Activated T-cell treated with anti-CD3 and anti-CD28 coated beads, Interleukin-2, amount 50 U/mL, for 24 hours (primary cell): Measurements from ENCODE around the gene RFC2.
A peak's percentile ranks its signal among the peaks of the same experiment; 100 is the strongest.
"Not testable (repeated sequence)": the region's sequence is repeated elsewhere in the genome, so short reads cannot be mapped to it uniquely, and the experiment has no call there.

ENCODE experiments used
- DNase-seq: peaks from one replicate; pipeline ENCODE4 v3.0.0-alpha.2; 2020
- H3K27ac Mint-ChIP-seq: 2 replicates; pipeline ENCODE4 v1.8.0; 2020; ENCODE audit warnings: mild to moderate bottlenecking, mixed read lengths
- H3K27me3 Mint-ChIP-seq: 2 replicates; pipeline ENCODE4 v1.8.0; 2020; ENCODE audit warnings: mixed read lengths
- H3K36me3 Mint-ChIP-seq: 2 replicates; pipeline ENCODE4 v1.8.0; 2020; ENCODE audit warnings: low read depth, mixed read lengths
- H3K4me1 Mint-ChIP-seq: 2 replicates; pipeline ENCODE4 v1.8.0; 2020; ENCODE audit warnings: low read depth, mixed read lengths
- H3K4me3 Mint-ChIP-seq: 2 replicates; pipeline ENCODE4 v1.8.0; 2020; ENCODE audit warnings: mild to moderate bottlenecking, moderate library complexity, mixed read lengths
- H3K9me3 Mint-ChIP-seq: 2 replicates; pipeline ENCODE4 v1.8.0; 2020; ENCODE audit warnings: mixed read lengths

The RFC2 gene

GRCh38 chr7:74202841-74203556 lies 51.2 kb downstream of the RFC2 start:
- no peaks in the 10 kb centered on the region for H3K27me3 Mint-ChIP-seq
- no peak for DNase-seq

GRCh38 chr7:74199551-74200355 lies 54.4 kb downstream of the RFC2 start:
- Mint-ChIP-seq H3K9me3 (no peaks in the 10 kb centered on the region), H3K27ac (no peak overlapping the region), H3K4me1 (peaks cover 9% of the 10 kb centered on the region), H3K27me3 (no peaks in the 10 kb centered on the region), H3K36me3 (peaks cover 48% of the 10 kb centered on the region), H3K4me3 (no peak overlapping the region)
- DNase-seq: peak; percentile 11

More at GRCh38 chr7:74202841-74203556, 51.2 kb downstream of the RFC2 start:
- H3K4me1 Mint-ChIP-seq: peaks cover 9% of the 10 kb centered on the region
- H3K36me3 Mint-ChIP-seq: peaks cover 18% of the 10 kb centered on the region
- H3K9me3 Mint-ChIP-seq: no peaks in the 10 kb centered on the region
- H3K4me3 Mint-ChIP-seq: no peak overlapping the region
- no peak overlapping the region for H3K27ac Mint-ChIP-seq

GRCh38 chr7:74197449-74198124 lies 56.6 kb downstream of the RFC2 start:
- DNase-seq: peak; percentile 29
- Mint-ChIP-seq H3K27ac (peak overlapping the region; percentile 39), H3K9me3 (no peaks in the 10 kb centered on the region), H3K27me3 (no peaks in the 10 kb centered on the region), H3K36me3 (peaks cover 67% of the 10 kb centered on the region), H3K4me1 (peaks cover 11% of the 10 kb centered on the region), H3K4me3 (no peak overlapping the region)

GRCh38 chr7:74195968-74196654 lies 58.1 kb downstream of the RFC2 start:
- H3K27me3 Mint-ChIP-seq, H3K4me3 Mint-ChIP-seq, H3K9me3 Mint-ChIP-seq: not testable (repeated sequence)
- Mint-ChIP-seq H3K4me1 (peaks cover 10% of the 10 kb centered on the region), H3K27ac (peak overlapping the region; percentile 57), H3K36me3 (peaks cover 80% of the 10 kb centered on the region)
- DNase-seq: peak; percentile 21

GRCh38 chr7:74195139-74195860 lies 58.9 kb downstream of the RFC2 start:
- H3K9me3 Mint-ChIP-seq, H3K4me3 Mint-ChIP-seq, H3K27me3 Mint-ChIP-seq: not testable (repeated sequence)
- peak; percentile 24 for DNase-seq
- peaks cover 10% of the 10 kb centered on the region for H3K4me1 Mint-ChIP-seq
- H3K36me3 Mint-ChIP-seq: peaks cover 88% of the 10 kb centered on the region
- peak overlapping the region; percentile 89 for H3K27ac Mint-ChIP-seq

GRCh38 chr7:74194686-74195085 lies 59.5 kb downstream of the RFC2 start:
- peak overlapping the region; percentile 89 for H3K27ac Mint-ChIP-seq
- peaks cover 10% of the 10 kb centered on the region for H3K4me1 Mint-ChIP-seq
- no peak overlapping the region for H3K4me3 Mint-ChIP-seq
- H3K27me3 Mint-ChIP-seq: no peaks in the 10 kb centered on the region
- H3K9me3 Mint-ChIP-seq: no peaks in the 10 kb centered on the region
- peaks cover 94% of the 10 kb centered on the region for H3K36me3 Mint-ChIP-seq
- peak; percentile 28 for DNase-seq

GRCh38 chr7:74193913-74194312 lies 60.3 kb downstream of the RFC2 start:
- H3K27ac Mint-ChIP-seq: peak overlapping the region; percentile 48
- no peak overlapping the region for H3K4me3 Mint-ChIP-seq
- H3K27me3 Mint-ChIP-seq: no peaks in the 10 kb centered on the region
- no peak for DNase-seq
- H3K4me1 Mint-ChIP-seq: peaks cover 10% of the 10 kb centered on the region
- H3K36me3 Mint-ChIP-seq: peaks cover 96% of the 10 kb centered on the region
- H3K9me3 Mint-ChIP-seq: no peaks in the 10 kb centered on the region

GRCh38 chr7:74193054-74193453 lies 61.1 kb downstream of the RFC2 start:
- H3K4me1 Mint-ChIP-seq: peaks cover 10% of the 10 kb centered on the region
- peaks cover 98% of the 10 kb centered on the region for H3K36me3 Mint-ChIP-seq
- no peaks in the 10 kb centered on the region for H3K27me3 Mint-ChIP-seq
- H3K4me3 Mint-ChIP-seq: no peak overlapping the region
- DNase-seq: no peak
- H3K27ac Mint-ChIP-seq: peak overlapping the region; percentile 48
- H3K9me3 Mint-ChIP-seq: no peaks in the 10 kb centered on the region

- Mint-ChIP-seq H3K27ac (no peak overlapping the region), H3K4me3 (no peak overlapping the region), H3K9me3 (no peaks in the 10 kb centered on the region), H3K36me3 (peaks cover 100% of the 10 kb centered on the region), H3K27me3 (no peaks in the 10 kb centered on the region), H3K4me1 (peaks cover 21% of the 10 kb centered on the region)
- DNase-seq: peak; percentile 12
These were observed 63.0 kb downstream of the RFC2 start for GRCh38 chr7:74191231-74191630.

- Mint-ChIP-seq H3K4me1 (peaks cover 29% of the 10 kb centered on the region), H3K9me3 (no peaks in the 10 kb centered on the region), H3K27me3 (no peaks in the 10 kb centered on the region), H3K27ac (peak overlapping the region; percentile 63), H3K36me3 (peaks cover 99% of the 10 kb centered on the region), H3K4me3 (no peak overlapping the region)
- DNase-seq: peak; percentile 20
These were observed 63.9 kb downstream of the RFC2 start for GRCh38 chr7:74190259-74190658.

- H3K27ac Mint-ChIP-seq: peak overlapping the region; percentile 45
- no peak for DNase-seq
These were observed 66.1 kb downstream of the RFC2 start for GRCh38 chr7:74187915-74188675.

GRCh38 chr7:74185636-74186035 lies 68.6 kb downstream of the RFC2 start:
- no peak overlapping the region for H3K4me3 Mint-ChIP-seq

More at GRCh38 chr7:74187915-74188675, 66.1 kb downstream of the RFC2 start:
- Mint-ChIP-seq H3K27me3 (no peaks in the 10 kb centered on the region), H3K4me3 (no peak overlapping the region), H3K4me1 (peaks cover 41% of the 10 kb centered on the region), H3K9me3 (no peaks in the 10 kb centered on the region), H3K36me3 (peaks cover 99% of the 10 kb centered on the region)

GRCh38 chr7:74185016-74185415 lies 69.2 kb downstream of the RFC2 start:
- peaks cover 98% of the 10 kb centered on the region for H3K36me3 Mint-ChIP-seq
- H3K4me3 Mint-ChIP-seq: no peak overlapping the region
- H3K27ac Mint-ChIP-seq: peak overlapping the region; percentile 79

More at GRCh38 chr7:74185636-74186035, 68.6 kb downstream of the RFC2 start:
- H3K4me1 Mint-ChIP-seq: peaks cover 63% of the 10 kb centered on the region
- H3K27me3 Mint-ChIP-seq: no peaks in the 10 kb centered on the region
- H3K36me3 Mint-ChIP-seq: peaks cover 98% of the 10 kb centered on the region
- no peaks in the 10 kb centered on the region for H3K9me3 Mint-ChIP-seq
- no peak for DNase-seq
- H3K27ac Mint-ChIP-seq: peak overlapping the region; percentile 79

More at GRCh38 chr7:74185016-74185415, 69.2 kb downstream of the RFC2 start:
- no peaks in the 10 kb centered on the region for H3K27me3 Mint-ChIP-seq
- DNase-seq: no peak
- H3K9me3 Mint-ChIP-seq: no peaks in the 10 kb centered on the region
- peaks cover 70% of the 10 kb centered on the region for H3K4me1 Mint-ChIP-seq
